Bone marrow (tissue), 2 donors: Measurements from ENCODE around the gene HIGD1A.

ENCODE experiments used
- DNase-seq, 2 donors: peaks; one replicate each; lab custom pipeline; 2025; lab: John Stamatoyannopoulos, UW

HIGD1A gene

DNA sequence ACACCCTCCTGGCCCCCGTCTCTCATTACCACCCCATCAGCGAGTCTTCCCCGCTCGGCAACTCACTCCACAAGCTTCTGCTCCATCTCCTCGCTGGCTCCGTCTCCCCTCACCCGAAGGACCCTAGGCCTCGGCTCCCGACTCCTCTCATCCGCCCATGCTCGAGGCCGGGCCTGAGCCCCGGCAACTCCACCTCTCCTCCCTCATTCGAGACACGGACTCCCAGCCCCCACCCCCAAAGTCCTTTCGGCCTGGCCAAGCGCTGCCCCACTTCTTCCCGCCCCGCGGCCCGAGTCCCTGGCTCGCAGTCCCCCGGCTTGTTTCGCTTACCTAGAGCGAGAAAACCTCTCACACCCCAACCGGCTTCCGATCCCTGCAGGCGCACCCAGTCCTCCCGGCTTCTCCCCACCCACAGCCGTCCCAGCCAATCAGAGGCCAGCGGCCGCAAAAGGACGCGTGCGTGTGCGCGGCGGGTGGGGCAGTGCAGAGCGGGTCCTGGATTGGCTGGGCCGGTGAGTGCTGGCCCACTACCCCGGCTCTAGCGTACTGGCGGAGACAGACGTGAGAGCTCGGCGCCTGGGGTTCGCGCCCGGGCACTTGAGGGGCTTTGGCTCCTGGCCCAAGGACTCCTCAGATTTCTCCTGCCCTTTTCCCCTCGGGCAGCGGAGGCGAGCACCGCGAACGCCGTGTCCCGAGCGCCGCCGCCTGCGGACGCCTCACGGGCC is at the start of gene HIGD1A:
Gene HIGD1A, minus strand, starts transcription at position 385 of the 725 bp plus-strand sequence. CDS start 10,237 bp downstream, outside the sequence.
- DNase-seq, result peak; percentile 70 to 83

DNA sequence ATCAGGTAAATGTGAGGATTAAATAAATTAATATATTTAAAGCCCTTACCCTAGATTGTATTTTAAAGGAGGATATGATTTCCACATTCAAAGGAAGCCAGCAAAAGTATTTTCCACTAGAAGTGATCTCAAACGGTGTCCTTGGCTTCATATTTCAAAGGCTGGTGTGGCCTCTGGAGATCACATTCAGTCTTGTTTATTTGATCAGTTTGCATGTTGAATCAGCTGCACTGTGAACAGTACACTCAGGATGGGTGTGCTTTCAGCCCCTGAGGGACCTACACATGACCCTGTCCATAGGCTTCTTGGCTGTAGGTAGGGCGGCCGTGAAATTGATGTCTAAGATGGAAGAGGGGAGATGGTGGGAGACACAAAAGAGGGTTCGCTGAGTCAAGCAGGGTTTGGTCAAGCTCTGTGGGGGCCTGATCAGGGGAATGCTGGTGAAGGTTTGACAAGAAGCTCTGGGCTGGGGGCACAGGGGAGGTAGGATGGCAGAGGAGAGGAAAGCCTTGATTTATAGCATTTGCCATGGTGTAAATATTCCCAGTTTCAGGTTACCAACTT is 49.5 kb upstream of the HIGD1A start:
- no peak for DNase-seq

DNA sequence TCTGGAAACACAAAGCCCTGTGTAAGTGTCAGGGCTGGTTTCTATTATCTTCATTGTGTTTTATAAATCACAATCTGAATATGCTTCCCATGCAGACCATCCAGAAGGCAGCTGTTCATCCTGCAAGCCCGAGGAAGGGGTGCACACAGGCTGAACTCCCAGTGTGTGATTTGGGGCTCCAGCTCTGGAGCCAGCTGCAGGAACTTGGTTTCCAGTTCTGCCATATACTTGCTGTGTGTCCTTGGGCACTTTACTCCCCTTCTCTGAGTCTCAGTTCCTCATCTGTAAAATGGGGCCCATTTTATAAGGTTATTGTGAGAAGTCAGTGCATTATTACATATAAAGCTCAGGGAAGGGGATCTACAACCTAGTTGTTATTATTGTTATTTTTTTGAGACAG is 48.8 kb upstream of the HIGD1A start:
- DNase-seq, result no peak

DNA sequence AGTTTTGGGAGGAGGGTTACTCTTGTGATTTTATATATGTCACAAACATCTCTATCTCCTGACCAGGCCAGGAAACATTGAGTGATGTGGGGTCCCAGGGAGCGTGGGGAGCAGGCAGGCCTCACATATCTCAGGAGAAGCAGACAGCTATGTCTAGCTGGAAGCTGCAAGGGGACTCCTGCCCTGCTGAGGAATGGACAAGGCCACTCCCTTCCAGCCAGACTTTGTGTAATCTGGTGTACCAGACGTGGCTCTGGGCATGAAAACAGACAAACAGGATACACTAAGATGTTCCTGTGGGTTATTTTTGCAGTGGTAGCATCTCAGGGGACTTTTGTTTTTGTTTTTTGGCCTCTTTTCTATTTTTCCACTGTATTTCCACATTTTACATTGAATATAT is 48.2 kb upstream of the HIGD1A start:
- DNase-seq, result no peak

DNA sequence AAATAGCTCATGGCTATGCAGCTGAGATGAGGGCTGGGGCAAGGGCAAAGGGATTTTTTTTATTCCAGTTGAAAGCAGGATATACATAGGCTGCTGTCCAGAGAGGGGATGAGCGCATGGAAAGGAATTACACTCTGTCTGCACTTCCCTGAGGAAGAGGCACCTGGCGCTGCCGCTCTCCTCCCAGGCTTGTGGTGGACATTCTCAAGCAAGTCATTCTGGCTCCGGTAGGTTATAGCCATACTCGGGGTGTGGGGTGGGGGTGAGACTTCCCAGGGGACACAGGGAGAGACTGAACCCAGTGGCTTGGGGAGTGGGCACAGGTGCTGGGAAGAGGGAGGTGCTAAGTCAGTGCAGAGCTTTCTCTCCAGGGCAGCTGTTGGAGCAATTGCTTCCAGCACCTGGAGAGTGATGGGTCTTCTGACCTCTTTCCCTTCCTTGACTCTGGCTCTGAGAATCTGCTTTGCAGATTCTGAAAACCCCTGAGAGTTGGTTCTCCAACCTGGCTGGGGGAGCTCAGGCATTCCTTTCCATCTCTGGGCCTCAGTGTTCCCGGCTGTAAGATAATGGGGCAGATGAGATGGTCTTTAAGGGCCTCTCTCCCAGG is 47.0 kb upstream of the HIGD1A start:
- no peak for DNase-seq

DNA sequence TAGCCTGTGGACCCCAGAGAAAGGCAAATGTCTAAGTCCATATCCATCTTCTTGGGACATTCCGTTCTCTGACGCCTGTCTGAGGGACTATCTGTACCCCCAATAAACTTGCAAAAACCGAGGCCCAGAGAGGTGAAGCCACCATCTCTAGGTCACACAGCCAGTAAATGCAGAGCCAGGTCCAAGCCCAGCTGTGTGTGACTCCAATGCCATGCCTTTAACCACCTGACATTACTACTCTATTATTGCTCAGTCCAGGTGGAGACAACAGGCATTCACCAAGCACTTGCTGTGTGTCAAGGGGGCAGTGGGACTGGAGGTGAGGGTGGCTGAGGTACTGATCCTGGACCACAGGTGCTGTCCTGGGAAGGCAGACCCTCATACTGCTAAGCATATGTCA is 46.0 kb upstream of the HIGD1A start:
- no peak for DNase-seq

DNA sequence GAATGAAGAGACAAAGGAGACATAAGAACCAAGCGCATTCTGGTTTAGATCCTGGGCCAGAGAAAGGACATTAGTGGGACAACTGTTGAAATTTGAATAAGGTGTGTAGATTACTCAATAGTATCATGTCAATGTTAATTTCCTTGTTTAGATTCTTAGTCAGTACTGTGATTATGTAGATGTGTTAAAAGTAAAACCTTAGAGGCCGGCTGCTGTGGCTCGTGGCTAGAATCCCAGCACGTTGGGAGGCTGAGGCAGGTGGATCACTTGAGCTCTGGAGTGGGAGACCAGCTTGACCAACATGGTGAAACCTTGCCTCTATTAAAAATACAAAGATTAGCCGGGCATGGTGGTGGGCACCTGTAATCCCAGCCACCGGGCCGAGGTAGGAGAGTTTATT is 44.7 kb upstream of the HIGD1A start:
- no peak for DNase-seq

DNA sequence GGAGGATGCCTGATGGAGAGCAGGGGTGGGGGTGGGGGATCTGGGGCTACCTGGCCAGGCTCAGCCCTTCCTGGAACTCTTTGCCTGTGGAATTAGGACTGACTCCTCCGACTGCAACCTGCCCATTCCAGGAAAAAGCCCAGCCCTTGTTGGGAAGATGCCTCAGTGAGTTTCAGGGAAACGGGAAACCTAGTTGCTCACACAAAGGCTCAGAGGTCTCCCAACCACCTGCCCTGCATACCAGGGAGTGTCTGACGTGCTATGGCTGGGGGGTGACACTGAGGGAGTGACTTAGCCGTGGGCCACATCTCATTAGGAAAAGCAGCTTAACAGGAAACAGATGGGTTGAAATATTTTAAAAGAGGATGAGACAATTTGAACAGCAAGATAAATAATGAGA is 43.4 kb upstream of the HIGD1A start:
- no peak for DNase-seq

DNA sequence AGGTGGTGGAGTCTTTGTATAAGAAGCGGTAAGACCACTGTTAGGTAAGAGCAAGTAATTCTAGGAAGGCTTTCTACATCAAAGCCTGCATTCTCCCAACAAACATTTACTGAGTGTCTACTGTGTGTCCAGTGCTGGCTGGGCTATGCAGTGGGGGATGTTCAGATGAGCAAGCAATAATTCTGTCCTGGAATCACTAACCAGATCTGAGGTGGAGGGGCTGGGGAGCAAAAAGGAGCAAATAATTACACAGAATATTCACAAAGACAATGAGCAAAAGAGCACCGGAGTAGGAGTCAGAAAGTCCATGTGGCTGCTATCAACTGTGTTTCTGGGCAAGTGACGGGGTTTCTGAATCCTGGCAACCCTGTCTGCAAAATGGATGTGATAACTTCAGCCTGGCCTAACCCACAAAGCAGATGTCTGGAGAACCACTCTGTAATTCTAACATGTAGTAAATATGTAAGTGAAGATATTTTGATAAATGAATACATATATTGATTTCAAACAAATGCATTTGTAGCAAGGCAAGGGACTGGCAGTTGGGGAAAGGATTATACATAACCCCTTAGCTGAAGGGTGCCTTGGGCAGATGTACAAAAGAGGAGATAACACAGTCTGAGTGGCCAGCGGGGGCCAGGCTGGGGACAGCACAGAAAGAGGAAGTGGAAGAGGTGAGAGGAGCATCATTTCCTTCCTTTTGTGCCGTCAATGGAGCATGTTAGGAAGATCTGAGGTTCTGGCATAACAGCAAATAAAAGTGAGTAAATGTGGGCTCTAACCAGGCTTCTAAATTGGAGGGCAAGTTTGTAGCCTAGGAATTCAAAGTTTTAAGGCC is 42.6 kb upstream of the HIGD1A start:
- DNase-seq, result no peak

DNA sequence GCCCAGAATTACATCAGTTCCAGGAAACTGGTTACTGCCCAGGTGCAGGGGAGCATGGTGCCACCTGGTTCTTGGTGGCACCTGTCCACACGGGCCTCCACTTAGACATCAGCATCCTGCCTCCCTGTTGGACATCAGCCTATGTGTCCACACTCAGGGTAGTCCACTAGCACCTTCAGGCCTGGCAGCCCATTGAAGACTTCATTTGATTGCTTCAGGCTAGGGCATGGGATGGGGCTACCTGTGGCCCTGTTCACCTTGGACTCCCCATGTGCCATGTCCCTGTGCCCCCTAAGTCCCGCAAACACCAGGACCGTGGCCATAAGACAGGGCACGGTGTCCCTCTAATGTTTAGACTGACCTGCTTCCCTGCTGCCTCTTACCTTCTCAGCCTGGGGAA is 40.5 kb upstream of the HIGD1A start:
- no peak for DNase-seq

DNA sequence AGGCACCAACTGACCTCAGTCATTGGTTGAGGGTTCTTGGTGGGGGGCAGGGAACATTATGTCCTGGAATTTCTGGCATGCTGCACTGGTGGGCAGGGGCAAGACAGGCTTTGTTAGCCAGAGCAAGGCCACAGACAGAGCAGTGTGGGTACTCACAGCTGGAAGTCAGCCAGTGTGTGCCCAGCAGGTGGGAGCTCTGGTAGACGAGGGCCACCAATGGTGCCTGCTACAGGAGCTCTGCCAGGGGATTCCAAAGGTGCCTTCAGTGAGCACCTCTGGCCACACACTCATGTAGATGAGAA is 40.1 kb upstream of the HIGD1A start:
- DNase-seq, result no peak

DNA sequence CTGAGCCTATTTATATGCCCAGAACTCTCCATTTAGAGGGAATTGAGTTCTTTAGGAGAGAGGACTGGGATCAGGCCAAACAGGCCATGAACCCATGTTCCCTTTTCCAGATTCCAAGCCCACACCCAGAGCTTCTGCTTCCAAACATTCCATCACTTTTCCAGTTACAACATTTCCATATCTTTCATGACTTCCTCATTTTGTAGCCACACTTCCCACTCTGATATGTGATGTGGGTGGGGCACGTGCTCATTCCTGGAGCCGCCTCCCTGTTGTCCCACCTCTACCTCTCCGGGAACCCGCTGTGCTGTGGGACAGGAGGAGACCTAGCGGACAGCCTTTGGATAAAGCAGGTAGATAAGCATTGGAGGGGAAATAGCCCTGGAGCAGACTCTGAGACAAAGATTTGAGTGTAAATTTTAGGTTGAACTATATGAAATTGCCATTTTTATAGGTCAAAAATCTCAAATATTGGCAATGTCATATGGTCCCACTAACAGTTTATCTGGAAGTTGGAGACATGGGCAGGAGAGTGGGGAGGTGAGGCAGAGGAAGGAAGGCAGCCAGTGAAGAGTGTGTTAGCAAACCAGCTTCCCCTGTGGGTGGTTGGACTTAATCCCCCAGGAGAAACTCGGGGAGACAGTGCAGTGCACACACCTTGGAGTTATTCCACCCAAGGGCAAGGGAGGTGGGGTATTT is 39.6 kb upstream of the HIGD1A start:
- DNase-seq, result no peak

DNA sequence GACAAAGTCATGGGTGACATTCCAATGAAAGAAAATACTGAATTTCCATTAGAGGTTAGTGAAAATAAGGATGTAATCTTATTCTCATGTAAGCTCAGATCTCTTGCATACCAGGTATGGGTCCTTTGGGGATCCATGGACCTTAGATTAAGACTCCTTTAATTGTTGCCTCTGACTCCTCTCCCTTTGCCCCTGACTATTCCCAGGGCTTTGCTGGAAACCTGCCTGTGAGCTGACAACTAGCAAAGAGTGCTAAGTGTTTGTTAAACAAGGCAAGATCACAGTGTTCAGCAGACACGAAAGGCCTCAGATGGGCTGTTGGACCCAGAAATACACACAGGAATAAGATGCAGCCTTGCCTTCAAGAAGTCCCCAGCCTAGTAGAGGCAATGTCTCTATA is 37.0 kb upstream of the HIGD1A start:
- DNase-seq, result no peak

DNA sequence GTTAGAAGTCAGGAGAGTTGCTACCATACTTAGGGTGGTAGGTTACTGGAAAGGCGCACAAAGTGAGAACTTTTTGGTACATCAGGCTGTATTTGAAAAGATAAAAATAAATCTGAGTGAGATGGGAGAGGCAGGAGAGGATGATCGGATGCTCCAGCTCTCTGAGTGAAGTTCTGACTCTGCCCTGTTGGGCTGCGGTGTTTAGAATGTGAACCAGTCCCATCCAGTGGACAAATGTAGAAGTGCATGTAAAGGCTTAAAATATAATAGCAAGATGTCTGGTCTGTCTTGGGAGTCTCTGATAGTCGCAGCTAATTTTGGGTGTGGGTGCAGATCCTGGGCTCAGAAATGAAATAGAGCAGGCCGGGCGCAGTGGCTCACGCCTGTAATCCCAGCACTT is 35.3 kb upstream of the HIGD1A start:
- peak in 1 of 2 donors; percentile 34 for DNase-seq

DNA sequence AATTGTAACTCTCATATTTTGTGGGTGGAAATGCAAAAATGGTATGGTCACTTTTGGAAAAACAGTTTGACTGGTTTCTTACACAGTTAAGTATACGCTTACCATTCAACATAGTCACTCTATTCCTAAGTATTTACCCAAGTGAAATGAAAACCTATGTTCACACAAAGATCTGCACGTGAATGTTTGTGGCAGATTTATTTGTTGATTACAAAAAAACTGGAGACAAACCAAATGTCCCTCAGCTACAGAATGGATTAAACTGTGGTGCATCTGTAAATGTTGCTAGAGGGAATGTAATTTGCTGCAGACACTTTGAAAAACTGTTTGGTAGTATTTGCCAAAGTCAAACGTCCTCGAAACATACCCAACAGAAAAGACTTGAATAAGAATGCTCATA is 34.3 kb upstream of the HIGD1A start:
- no peak for DNase-seq

DNA sequence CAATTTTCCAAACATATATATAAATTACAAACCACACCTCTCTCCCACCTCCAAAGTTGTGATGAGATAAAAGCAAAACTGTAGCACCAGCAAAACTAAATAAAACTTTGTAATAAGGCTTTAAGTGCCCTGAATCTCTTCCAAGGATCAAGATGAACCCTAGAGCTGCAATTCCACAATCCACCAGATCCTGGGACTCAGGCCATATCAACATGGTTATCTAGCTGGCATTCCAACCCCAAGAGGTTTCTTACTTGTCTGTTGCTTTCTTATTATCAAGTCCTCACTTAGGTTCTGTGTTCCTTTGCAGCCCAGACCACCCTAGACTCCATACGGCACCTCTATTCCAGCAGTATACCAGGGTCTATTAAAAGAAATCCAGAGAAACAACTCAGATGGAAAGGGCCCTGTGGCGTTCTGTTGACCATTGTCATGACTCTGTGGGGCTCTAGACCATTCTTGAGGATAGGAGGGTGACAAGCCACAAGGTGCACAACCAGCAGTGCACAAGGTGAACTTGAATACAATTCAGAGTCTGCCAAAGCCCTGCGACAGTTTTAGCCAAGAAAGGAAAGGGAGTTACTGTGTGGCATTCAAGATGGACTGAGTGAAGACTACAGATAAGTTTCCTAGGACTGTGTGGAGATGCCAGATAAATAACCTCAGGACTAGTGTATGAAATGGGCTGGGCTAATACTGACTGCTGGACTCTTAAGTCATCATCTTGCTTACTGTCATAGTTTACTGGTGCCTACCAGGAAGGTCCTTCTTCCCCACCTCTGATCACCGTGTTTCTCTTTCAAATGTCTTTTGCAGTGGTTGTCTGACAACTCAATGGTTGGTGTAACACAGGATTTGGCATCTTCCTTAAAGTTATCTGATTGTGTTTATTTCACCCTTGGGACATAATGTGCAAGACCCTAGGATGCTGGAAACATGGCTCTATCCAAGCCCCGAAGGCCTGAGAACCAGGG is 32.1 kb upstream of the HIGD1A start:
- DNase-seq, result no peak

DNA sequence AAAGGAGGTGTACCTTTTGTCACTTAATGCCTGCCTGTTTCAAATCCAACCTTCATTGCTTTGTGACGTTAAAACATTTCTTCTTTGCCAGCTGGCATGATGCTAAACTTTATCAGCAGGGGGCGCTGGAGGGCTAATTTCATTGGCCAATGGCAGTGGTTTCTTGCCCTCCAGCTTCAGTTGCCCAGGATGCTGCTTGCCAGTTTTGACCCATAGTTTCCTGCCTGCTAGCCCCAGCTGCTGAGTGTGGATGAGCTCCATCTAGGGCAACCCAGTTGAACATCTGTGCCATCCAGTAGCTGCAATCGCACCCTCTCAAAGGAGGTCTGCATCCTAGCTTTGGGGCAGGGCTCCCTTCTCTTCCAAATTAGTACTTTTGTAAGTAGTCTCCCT is 27.0 kb upstream of the HIGD1A start:
- peak; percentile 31 to 48 for DNase-seq

DNA sequence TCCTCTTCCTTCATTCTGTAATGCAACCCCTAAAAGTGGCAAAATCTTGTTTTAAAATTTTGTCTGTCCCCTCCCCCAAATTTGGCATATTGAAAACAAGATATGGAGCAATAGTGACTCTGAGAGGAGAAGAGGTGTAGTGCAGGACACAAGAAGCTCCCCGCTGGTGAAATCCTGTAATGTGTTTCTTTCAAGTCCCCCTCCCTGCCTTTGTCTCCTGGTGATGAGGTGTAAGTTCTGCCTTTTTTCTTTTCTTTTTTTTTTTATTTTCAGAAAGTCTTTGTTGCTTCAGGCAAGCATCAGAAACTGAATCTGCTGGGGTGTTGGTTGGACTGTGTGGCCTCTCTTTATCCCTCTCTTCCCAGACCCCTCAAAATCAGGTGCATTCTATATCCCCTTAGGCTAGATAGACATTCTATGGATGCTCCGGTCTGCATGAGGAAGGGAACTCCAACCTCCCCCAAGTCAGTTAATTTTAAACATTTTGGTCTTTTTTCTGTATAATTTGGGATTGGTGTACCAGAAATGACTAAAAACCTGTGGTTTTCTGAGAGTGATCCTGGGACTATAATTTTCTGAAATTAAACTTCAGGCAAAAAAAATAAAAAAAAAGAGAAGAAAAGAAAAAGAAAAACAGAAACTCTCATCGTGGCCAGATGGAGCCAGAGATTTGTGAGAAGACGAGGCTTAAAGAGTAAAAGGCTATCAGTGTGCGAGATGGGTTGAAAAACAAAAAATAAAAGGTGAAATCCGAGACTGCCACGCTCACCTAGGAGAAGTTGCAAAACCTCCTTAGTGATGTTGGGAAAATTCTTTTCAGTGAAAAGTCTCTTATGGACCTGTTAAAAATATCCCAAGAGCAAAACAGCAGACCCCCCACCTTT is 26.4 kb upstream of the HIGD1A start:
- DNase-seq, result no peak

DNA sequence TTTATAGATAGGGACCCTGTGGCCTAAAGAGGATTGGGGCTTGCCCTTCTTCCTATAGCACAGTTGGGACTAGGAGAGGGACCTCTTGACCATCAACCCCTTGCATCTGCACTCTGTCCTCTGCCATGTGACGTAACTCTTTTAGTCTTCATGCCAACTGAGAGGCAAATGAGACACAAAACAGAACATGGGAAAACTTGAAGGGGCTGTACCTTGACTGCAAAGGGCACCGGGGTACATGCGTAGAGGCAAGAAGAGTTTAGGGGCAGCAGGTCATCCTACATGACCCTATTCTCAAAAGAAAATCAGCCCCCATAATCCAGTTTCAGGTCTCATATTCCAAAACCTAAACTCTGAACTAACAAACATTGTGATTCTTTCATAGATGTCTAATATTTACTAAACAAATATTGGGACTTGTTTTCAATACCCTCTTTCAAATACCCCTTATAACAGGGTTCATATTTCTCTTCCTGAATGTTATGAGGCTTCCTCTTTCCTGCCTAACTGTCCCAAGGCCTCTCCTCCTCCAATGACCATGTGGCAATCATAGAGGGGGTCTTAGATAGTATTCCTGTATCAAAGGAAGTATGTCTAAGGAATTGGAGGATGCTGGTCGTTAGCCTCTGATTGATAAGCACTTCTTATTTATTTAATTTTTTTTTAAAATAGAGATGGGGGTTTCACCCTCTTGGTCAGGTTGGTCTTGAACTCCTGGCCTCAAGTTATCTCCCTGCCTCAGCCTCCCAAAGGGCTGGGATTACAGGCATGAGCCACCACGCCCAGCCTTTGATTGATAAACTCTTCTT is 25.5 kb upstream of the HIGD1A start:
- DNase-seq, result no peak
